VCaP (cell line): Measurements from ENCODE around the gene OAS2.

Source experiments
- H3K27ac ChIP-seq: fragments of 450-650 bp; 2 replicates; pipeline ENCODE4 v1.5.1; 2017
- CTCF ChIP-seq: fragments of 450-650 bp; conservative IDR thresholded peaks from 2 replicates; pipeline ENCODE4 v1.5.1; 2017; ENCODE audit warnings: mild to moderate bottlenecking, moderate library complexity

Gene OAS2

DNA sequence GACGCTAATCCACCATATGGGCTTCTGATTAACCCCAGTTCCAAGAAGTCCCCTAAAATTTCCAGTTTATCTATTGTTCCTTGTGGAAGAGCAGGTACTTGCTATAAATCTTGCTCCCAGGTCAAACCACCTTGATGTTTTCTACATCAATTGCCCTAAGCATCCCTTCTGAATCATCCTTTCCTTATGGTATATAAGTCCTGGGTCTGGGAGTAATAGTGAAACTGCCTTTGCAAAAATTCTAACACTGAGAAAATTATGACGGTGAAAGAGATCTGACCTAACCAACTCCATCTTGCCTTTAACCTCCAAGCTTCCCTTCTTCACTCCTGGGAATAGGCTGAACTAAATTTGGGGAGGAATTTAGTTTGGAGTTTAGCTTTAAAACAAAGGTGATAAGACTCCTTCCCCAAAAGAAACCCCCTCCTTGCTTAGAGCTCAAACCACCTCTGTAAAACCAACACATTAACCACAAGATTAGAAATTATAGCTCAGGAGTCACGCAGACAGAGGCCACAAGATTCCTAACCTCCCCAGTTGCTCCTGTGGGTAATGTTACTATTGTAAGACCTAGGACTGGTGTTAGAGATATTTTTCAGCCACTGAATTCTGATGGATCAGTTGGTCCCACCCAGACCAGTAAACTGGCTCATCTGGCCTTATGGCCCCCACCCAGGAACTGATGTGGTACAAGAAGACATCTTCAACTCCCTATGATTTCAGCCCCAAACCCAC, 44.4 kb downstream of the OAS2 start:
- no peak for TF ChIP-seq CTCF
- H3K27ac ChIP-seq: no peak overlapping the region

GRCh38 chr12:113027726-113028125, 49.4 kb downstream of the OAS2 start:
- TF ChIP-seq CTCF: no peak
- H3K27ac ChIP-seq: no peak overlapping the region

DNA sequence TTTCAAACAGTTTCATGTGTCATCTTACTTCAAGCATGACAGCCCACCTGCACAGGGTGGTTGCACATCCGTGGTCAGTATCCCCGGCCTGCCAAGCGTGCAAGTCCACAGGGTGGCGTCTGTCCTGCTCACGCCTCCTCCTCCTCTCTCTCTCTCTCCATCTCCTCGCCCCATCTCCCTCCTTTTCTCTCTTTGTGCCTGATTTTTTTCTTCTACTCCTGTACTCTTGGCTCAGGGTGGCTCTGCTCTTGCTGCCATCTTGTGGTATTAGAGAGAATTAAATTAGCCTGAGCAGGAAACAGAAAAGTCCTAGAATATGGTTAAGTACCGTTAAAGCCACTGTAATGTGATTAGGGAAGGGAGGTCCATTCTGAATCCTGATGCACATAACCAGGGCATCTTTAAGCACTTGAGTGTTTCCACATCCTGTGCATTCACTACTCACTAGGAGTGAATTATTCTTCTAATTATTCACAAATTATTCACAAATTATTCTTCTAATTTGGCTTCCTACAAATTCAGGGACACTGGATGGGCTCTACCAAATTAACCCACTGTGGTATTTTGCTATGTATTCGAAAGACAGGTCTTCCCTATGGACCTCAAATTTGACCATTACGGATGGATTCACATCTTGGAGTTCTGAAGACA, 52.7 kb downstream of the OAS2 start:
- peak; percentile 97 for TF ChIP-seq CTCF
- no peak overlapping the region; the same call in 1 of the 2 replicates for H3K27ac ChIP-seq

GRCh38 chr12:113039911-113040445, 61.7 kb downstream of the OAS2 start:
- no peak for TF ChIP-seq CTCF
- no peak overlapping the region for H3K27ac ChIP-seq

GRCh38 chr12:113040722-113041171, 62.4 kb downstream of the OAS2 start:
- H3K27ac ChIP-seq: no peak overlapping the region

DNA sequence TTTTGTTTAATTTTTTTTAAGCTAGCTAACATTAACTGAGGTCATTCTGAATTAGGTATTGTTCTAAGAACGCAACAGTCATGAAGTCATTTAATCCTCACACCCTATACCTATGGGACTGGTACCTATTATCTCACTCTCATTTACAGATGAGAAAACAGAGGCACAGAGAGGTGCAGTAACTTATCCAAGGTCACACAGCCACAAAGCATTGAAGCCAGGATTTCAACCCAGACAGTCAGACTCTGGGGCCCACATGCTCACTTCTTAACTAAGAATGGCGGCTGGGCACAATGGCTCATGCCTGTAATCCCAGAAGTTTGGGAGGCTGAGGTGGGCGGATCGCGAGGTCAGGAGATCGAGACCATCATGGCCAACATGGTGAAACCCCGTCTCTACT, 63.2 kb downstream of the OAS2 start:
- TF ChIP-seq CTCF: no peak
- H3K27ac ChIP-seq: no peak overlapping the region

More at GRCh38 chr12:113040722-113041171, 62.4 kb downstream of the OAS2 start:
- no peak for TF ChIP-seq CTCF

DNA sequence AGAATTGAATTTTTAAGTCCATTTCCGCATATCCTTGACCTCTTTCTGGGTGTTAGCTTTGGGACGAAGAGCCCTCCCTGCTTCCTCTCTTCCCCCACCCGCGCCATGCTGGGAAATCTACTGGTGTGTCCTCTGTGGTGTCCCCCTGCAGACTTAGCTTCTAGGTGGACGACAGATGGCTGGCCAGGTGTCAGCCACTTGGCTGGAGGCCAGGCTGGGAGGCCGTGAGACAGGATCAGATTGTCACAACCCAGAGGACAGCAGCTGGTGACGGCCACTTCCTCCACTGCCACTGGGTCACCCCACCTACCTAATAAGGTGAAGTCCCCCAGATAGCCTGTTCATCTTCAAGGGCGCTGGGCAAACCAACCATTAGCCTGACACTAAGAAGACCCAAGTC, 64.9 kb downstream of the OAS2 start:
- H3K27ac ChIP-seq: no peak overlapping the region
- TF ChIP-seq CTCF: no peak
